GM10266 (cell line): Measurements from ENCODE around the gene COL4A3.

ENCODE experiments used
- DNase-seq: peaks from one replicate; pipeline ENCODE4 v3.0.0; 2012; ENCODE audit errors: extremely low spot score
- TF ChIP-seq, protein P1 (sequence below): IDR thresholded peaks from 2 replicates; pipeline ENCODE4 v1.5.1; 2012; ENCODE audit warnings: mild to moderate bottlenecking, low read depth; ENCODE audit not compliant: control insufficient read depth, insufficient read depth; ENCODE audit errors: missing control alignments

Gene COL4A3

DNA sequence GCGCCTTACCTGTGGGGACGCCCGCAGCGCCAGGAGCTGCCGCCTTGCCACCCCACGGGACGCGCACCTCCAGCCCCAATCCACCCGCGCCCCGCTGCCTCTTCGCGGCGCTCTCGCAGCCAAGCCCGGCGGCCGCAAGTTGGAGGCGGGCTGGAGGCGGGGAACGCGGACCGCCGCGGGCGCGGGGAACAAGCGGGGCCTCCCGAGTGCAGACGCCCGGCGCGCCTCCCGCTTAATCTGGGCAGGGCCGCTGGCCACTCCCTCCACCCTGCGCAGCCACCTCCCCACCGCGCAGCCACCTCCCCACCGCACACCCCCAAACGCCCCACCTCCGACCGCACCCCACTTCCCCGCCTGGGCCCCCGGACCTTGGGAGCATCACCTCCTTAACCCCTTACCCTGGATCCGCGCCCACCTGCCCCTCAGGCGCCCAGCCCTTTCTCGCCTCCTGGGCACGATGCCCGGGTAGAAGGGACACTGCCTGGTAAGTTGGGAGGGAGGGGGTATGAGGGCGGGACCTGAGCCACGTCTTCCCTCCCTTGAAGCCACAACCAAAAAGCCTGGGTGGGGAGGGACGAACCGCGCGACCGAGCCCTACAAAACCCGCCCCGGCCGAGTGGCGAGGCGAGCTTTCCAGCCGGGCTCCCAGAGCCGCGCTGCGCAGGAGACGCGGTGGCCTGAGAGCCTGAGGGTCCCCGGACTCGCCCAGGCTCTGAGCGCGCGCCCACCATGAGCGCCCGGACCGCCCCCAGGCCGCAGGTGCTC is at the start of gene COL4A3, which contains the start of gene COL4A4:
TSS of gene COL4A3 (plus strand) at position 627 of the 765 bp plus-strand sequence. CDS start at position 730, 103 bp downstream.
TSS of gene COL4A4 (minus strand) at position 208 of the 765 bp plus-strand sequence. CDS start 16,722 bp downstream, outside the sequence.
- peak; percentile 38 for DNase-seq
- TF ChIP-seq, protein P1, sequence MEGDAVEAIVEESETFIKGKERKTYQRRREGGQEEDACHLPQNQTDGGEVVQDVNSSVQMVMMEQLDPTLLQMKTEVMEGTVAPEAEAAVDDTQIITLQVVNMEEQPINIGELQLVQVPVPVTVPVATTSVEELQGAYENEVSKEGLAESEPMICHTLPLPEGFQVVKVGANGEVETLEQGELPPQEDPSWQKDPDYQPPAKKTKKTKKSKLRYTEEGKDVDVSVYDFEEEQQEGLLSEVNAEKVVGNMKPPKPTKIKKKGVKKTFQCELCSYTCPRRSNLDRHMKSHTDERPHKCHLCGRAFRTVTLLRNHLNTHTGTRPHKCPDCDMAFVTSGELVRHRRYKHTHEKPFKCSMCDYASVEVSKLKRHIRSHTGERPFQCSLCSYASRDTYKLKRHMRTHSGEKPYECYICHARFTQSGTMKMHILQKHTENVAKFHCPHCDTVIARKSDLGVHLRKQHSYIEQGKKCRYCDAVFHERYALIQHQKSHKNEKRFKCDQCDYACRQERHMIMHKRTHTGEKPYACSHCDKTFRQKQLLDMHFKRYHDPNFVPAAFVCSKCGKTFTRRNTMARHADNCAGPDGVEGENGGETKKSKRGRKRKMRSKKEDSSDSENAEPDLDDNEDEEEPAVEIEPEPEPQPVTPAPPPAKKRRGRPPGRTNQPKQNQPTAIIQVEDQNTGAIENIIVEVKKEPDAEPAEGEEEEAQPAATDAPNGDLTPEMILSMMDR: no peak

DNA sequence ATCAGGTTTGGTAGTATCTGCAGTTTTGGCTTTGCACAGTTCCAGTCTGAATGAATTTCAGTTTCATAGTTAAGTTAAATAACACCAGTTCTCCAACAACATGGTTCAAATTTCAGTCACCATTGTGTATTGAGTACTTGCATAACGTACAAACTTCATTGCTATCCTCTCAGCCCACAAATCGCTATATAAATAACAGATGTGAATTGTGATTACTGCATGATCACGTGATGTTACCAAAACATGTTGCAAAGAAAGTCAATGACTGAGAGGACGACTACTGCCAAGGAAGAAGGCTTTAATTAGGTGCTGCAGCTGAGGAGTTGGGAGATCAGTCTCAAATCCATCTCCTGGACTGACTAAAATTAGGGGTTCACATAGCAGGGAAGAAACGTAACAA is 48.7 kb upstream of the COL4A3 start:
- TF ChIP-seq, protein P1: no peak
- DNase-seq: no peak

DNA sequence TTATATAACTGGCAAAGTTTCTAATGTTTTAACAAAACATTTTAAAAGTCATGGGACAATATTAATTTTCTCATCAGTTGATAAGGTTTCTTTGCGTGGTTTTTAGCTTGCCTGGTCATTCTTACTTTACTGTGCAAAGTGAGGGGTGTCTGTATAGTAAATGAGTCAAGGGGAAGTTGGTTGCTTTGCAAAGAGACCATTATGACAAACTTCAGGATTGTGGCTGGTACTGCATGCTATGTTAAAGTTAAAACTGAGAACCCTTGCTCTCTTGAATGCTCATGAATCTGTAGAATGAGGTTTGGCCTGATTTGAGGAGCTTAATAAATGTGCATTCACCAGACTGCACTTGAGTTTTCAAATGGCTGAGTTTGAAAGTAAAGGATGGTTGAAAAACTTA is 47.4 kb upstream of the COL4A3 start:
- no peak for DNase-seq
- TF ChIP-seq, protein P1: no peak

DNA sequence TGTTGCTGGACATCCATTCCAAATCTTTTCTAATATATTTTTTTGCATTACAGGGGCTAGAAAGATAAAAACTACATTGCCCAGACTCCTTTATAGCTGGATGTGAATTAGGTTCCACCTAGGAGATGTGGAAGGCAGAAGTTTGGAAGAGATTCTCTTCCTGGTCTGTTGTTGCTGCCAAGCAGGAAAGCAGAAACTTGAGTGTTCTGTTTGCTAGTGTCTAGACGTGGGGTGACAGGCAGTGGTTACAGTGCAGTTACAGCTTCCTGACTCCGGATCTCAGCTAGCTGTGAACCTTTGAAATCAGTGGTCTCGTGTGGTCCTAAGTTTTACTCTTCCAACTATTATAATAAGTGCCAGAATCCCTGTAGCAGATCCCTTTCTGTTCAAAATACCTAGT is 46.6 kb upstream of the COL4A3 start:
- TF ChIP-seq, protein P1: no peak

DNA sequence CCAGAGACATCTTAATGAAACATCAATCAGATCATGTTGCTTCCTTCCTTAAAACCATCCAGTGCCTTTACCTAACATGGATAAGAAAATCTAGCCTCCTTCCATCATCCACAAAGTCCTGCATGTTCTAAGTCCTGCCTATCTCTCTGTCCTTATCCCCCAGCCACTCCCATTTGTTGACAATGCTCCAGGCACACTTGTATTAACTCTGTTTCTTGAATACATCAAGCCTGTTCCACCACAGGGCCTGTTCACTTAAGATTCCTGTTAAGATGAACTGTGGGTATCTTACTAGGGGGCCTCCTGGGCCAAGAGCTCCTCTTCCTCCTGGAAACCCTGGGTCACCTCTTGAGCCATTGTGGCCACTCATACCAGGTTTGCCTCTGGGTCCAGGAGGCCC is 46.1 kb upstream of the COL4A3 start:
- no peak for DNase-seq
- TF ChIP-seq, protein P1: no peak

More for the DNA sequence above, 46.6 kb upstream of the COL4A3 start:
- no peak for DNase-seq

DNA sequence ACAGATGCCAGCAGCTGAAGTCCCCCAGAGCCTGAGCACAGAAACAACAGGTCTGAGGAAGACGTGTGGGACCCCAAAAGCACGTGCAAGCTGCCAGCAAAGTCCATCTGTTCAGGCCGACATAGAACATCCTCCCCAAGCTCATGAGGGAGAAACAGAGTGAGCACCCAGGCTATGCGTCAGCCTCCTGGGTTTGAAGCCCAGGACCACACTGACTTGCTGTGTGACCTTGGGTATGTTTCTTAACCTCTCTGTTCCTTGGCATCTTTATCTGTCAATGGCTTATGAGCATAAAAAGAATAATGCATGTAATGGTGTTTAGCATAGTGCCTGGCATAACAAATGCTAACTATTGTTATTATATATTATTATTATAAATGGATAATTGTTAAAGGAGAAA is 40.7 kb upstream of the COL4A3 start:
- TF ChIP-seq, protein P1: no peak
- no peak for DNase-seq

DNA sequence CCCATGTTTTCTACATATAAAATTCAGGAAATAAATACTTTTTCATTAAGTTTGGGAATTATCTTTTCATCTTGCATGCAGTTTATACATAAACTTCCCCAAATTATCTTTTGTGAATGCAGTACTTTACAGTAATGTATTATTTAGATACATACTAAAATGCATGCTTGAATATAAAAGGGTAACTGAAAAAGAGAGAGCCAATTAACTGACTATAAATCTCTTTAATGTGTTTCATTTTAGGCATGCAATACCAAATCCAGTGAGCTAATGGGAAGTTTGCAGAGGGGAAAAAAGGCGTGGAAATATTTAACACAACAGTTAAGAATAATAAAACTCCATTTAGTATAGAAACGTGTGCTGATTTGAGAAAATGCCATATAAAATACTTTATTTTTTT is 39.6 kb upstream of the COL4A3 start:
- TF ChIP-seq, protein P1: no peak
- DNase-seq: no peak
